Liver (tissue), 9 donors: ENCODE results near the gene HIGD1A. TPM values are rescaled to one million over a fixed set of nuclear protein-coding genes. Genes with fewer than 3 reads are reported as not detected.

Experiments
- DNase-seq: peaks from one replicate; pipeline ENCODE4 v3.0.0-alpha.2; 2017; ENCODE audit warnings: low spot score
- H3K27ac ChIP-seq, 2 donors: one replicate each; pipeline ENCODE4 v1.7.0; 2013; ENCODE audit warnings: inconsistent platforms in 2 of 2, low read length in 2 of 2, control low read depth in 1 of 2, low read depth in 1 of 2, mild to moderate bottlenecking in 1 of 2
- H3K27me3 ChIP-seq, 4 donors: one replicate each; pipeline versions ENCODE4 v1.6.1 to v1.7.0; 2013; ENCODE audit warnings: low read length in 3 of 4, inconsistent platforms in 1 of 4, mild to moderate bottlenecking in 1 of 4, moderate library complexity in 1 of 4; ENCODE audit not compliant: control insufficient read depth in 4 of 4, insufficient read depth in 4 of 4
- H3K36me3 ChIP-seq, 4 donors: one replicate each; pipeline versions ENCODE4 v1.6.1 to v1.7.0; 2013; ENCODE audit warnings: low read length in 3 of 4, mild to moderate bottlenecking in 3 of 4, low read depth in 1 of 4, moderate library complexity in 1 of 4; ENCODE audit not compliant: control insufficient read depth in 4 of 4, insufficient read depth in 3 of 4
- H3K4me1 ChIP-seq, 4 donors: one replicate each; pipeline versions ENCODE4 v1.6.1 to v1.7.0; 2013; ENCODE audit warnings: low read length in 3 of 4, mild to moderate bottlenecking in 3 of 4, moderate library complexity in 1 of 4; ENCODE audit not compliant: control insufficient read depth in 4 of 4, insufficient read depth in 4 of 4
- H3K4me3 ChIP-seq, 3 donors: one replicate each; pipeline versions ENCODE4 v1.6.1 to v1.7.0; 2013; ENCODE audit warnings: low read length in 3 of 3, control low read depth in 1 of 3, low read depth in 1 of 3, mild to moderate bottlenecking in 1 of 3
- H3K9ac ChIP-seq, 2 donors: one replicate each; pipeline ENCODE4 v1.7.0; 2013; ENCODE audit warnings: low read length in 2 of 2, mild to moderate bottlenecking in 2 of 2, moderate library complexity in 2 of 2, control low read depth in 1 of 2, low read depth in 1 of 2
- H3K9me3 ChIP-seq, 4 donors: one replicate each; pipeline versions ENCODE4 v1.6.1 to v1.7.0; 2013; ENCODE audit warnings: low read length in 3 of 4; ENCODE audit not compliant: control insufficient read depth in 4 of 4
- EGR1 ChIP-seq, 2 donors: IDR thresholded peaks; 2 replicates each; pipeline ENCODE4 v1.6.1; 2016 to 2018; ENCODE audit warnings: antibody characterized with exemption in 2 of 2, low read depth in 2 of 2
- GABPA ChIP-seq, 2 donors: IDR thresholded peaks in 1 of 2; conservative IDR thresholded peaks in 1 of 2; 2 replicates each; pipeline ENCODE4 v1.6.1; 2016; ENCODE audit warnings: antibody characterized with exemption in 2 of 2, mild to moderate bottlenecking in 1 of 2, moderate library complexity in 1 of 2
- HNF4A ChIP-seq, 2 donors: conservative IDR thresholded peaks; 2 replicates each; pipeline ENCODE4 v1.6.1; 2016; ENCODE audit warnings: antibody characterized with exemption in 2 of 2, mild to moderate bottlenecking in 2 of 2
- HNF4G ChIP-seq: IDR thresholded peaks from 2 replicates; pipeline ENCODE4 v1.6.1; 2016; ENCODE audit warnings: antibody characterized with exemption
- JUND ChIP-seq, 2 donors: IDR thresholded peaks; 2 replicates each; pipeline ENCODE4 v1.6.1; 2016; ENCODE audit warnings: antibody characterized with exemption in 2 of 2
- NR2F2 ChIP-seq: IDR thresholded peaks from 2 replicates; pipeline ENCODE4 v1.6.1; 2016; ENCODE audit warnings: antibody characterized with exemption
- RAD21 ChIP-seq, 2 donors: IDR thresholded peaks; 2 replicates each; pipeline ENCODE4 v1.6.1; 2016; ENCODE audit warnings: antibody characterized with exemption in 2 of 2, mild to moderate bottlenecking in 2 of 2
- RXRA ChIP-seq, 2 donors: IDR thresholded peaks; 2 replicates each; pipeline ENCODE4 v1.6.1; 2017 to 2018; ENCODE audit warnings: antibody characterized with exemption in 2 of 2, mild to moderate bottlenecking in 1 of 2
- SP1 ChIP-seq: IDR thresholded peaks from 2 replicates; pipeline ENCODE4 v1.6.1; 2018; ENCODE audit warnings: antibody characterized with exemption, mild to moderate bottlenecking
- YY1 ChIP-seq: IDR thresholded peaks from 2 replicates; pipeline ENCODE4 v1.6.1; 2016; ENCODE audit warnings: antibody characterized with exemption, mild to moderate bottlenecking
- WGBS: extraction: QIAGEN DNeasy Blood & Tissue Kit; methylation state at CpG from one replicate; pipeline ENCODE4 v1.1.7; 2013; 5-methylcytosine and 5-hydroxymethylcytosine counted together
- polyA plus RNA-seq, 2 donors: library from polyadenylated mRNA; stranded (reverse) in 1 of 2; unstranded in 1 of 2; fragments of 200-250 nt in 1 of 2; fragments of >200 nt in 1 of 2; fragmentation: Nextera tagmentation in 1 of 2; extraction: Ambion mirVana in 1 of 2; gene quantifications; one replicate each; pipeline versions ENCODE4 v1.2.1 to v1.2.3, GENCODE V29; 2013 to 2015
- total RNA-seq, 2 donors: library from RNA; depleted of rRNA; stranded (reverse); fragments of >200 nt; gene quantifications; one replicate each; pipeline ENCODE4 v1.2.3, GENCODE V29; 2014
- TF ChIP-seq, protein P1 (sequence below): IDR thresholded peaks from 2 replicates; pipeline ENCODE4 v1.6.1; 2016; ENCODE audit warnings: antibody characterized with exemption
- TF ChIP-seq, protein P2 (sequence below): fragments of 150-350 bp; IDR thresholded peaks from 2 replicates; pipeline ENCODE4 v1.5.1; 2017; ENCODE audit warnings: improper control_type of control experiment, low read depth, low read length; ENCODE audit not compliant: missing input control
- TF ChIP-seq, protein P3 (sequence below): IDR thresholded peaks from 2 replicates; pipeline ENCODE4 v1.6.1; 2016; ENCODE audit warnings: antibody characterized with exemption
- TF ChIP-seq, protein P4 (sequence below): IDR thresholded peaks from 2 replicates; pipeline ENCODE4 v1.6.1; 2016; ENCODE audit warnings: antibody characterized with exemption
- donor health status: healthy.
- donor health status: healthy.
- donor health status: healthy.
- donor health status: healthy.
- donor health status: healthy.

The HIGD1A gene
- total and polyA plus RNA-seq, 4 donors, result 117 to 256 (median 245) TPM

DNA sequence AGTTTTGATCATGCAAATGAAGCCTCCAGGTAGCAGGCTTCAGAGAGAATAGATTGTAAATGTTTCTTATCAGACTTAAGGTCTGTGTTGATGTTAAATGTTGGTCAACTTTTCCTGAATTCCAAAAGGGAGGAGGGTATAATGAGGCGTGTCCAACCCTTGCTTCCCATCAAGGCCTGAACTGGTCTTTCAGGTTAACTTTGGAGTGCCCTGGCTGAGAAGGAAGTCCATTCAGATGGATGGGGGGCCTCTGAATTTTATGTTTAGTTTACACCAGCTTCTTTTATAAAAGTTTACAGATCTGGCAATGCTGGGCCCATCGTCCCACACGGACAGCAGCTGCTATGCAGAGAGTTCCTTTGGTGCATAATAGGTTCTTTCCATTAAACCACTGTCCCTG, 40.2 kb downstream of the HIGD1A start:
- H3K9ac ChIP-seq, result no peak overlapping the region
- H3K27me3 ChIP-seq, result no peaks in the 10 kb centered on the region
- H3K36me3 ChIP-seq, result no peaks in the 10 kb centered on the region
- no peak overlapping the region for H3K27ac ChIP-seq
- no peak for DNase-seq
- TF ChIP-seq RXRA (IDR thresholded peaks at IDR 0.05), result no peak
- TF ChIP-seq, protein P1, sequence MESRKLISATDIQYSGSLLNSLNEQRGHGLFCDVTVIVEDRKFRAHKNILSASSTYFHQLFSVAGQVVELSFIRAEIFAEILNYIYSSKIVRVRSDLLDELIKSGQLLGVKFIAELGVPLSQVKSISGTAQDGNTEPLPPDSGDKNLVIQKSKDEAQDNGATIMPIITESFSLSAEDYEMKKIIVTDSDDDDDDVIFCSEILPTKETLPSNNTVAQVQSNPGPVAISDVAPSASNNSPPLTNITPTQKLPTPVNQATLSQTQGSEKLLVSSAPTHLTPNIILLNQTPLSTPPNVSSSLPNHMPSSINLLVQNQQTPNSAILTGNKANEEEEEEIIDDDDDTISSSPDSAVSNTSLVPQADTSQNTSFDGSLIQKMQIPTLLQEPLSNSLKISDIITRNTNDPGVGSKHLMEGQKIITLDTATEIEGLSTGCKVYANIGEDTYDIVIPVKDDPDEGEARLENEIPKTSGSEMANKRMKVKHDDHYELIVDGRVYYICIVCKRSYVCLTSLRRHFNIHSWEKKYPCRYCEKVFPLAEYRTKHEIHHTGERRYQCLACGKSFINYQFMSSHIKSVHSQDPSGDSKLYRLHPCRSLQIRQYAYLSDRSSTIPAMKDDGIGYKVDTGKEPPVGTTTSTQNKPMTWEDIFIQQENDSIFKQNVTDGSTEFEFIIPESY, result no peak
- TF ChIP-seq, protein P2, sequence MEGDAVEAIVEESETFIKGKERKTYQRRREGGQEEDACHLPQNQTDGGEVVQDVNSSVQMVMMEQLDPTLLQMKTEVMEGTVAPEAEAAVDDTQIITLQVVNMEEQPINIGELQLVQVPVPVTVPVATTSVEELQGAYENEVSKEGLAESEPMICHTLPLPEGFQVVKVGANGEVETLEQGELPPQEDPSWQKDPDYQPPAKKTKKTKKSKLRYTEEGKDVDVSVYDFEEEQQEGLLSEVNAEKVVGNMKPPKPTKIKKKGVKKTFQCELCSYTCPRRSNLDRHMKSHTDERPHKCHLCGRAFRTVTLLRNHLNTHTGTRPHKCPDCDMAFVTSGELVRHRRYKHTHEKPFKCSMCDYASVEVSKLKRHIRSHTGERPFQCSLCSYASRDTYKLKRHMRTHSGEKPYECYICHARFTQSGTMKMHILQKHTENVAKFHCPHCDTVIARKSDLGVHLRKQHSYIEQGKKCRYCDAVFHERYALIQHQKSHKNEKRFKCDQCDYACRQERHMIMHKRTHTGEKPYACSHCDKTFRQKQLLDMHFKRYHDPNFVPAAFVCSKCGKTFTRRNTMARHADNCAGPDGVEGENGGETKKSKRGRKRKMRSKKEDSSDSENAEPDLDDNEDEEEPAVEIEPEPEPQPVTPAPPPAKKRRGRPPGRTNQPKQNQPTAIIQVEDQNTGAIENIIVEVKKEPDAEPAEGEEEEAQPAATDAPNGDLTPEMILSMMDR, result no peak
- H3K4me3 ChIP-seq, result no peak overlapping the region
- peaks cover 10 to 20% (median 16%) of the 10 kb centered on the region in 4 donors for H3K4me1 ChIP-seq
- 90% methylated on average over 3 of the region's 3 CpGs for WGBS
- H3K9me3 ChIP-seq, result no peaks in the 10 kb centered on the region

DNA sequence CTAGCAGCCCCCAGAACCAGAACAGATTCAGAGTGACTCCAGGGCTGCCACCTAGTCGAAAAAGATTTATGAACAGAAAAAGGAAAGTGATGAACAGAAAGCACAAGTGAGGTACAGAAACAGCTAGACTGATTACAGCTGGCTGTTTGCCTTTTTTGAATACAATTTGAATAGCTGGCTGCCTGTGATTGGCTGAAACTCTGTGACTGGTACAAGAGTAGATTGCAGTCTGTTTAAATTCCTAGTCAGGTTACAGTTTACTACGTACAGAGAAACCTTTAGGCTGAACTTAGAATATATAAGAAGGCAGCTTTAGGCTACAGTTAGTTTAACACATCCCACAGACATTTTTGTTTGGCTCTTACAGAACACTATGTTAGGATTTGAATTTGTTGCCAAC, 41.3 kb downstream of the HIGD1A start:
- no peak for TF ChIP-seq SP1
- TF ChIP-seq, protein P1, result no peak
- TF ChIP-seq, protein P3, sequence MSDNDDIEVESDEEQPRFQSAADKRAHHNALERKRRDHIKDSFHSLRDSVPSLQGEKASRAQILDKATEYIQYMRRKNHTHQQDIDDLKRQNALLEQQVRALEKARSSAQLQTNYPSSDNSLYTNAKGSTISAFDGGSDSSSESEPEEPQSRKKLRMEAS, result no peak
- TF ChIP-seq EGR1 (IDR thresholded peaks at IDR 0.05; ENCODE audit: low read depth in 2 of 2), result no peak
- TF ChIP-seq RXRA (IDR thresholded peaks at IDR 0.05), result no peak
- H3K9me3 ChIP-seq, result no peaks in the 10 kb centered on the region
- H3K9ac ChIP-seq, result no peak overlapping the region
- 63% methylated on average over 2 of the region's 2 CpGs for WGBS
- H3K27ac ChIP-seq, result no peak overlapping the region
- DNase-seq, result no peak
- H3K4me3 ChIP-seq, result no peak overlapping the region
- no peaks in the 10 kb centered on the region for H3K36me3 ChIP-seq
- H3K27me3 ChIP-seq, result no peaks in the 10 kb centered on the region
- peaks cover 10 to 20% (median 16%) of the 10 kb centered on the region in 4 donors for H3K4me1 ChIP-seq

DNA sequence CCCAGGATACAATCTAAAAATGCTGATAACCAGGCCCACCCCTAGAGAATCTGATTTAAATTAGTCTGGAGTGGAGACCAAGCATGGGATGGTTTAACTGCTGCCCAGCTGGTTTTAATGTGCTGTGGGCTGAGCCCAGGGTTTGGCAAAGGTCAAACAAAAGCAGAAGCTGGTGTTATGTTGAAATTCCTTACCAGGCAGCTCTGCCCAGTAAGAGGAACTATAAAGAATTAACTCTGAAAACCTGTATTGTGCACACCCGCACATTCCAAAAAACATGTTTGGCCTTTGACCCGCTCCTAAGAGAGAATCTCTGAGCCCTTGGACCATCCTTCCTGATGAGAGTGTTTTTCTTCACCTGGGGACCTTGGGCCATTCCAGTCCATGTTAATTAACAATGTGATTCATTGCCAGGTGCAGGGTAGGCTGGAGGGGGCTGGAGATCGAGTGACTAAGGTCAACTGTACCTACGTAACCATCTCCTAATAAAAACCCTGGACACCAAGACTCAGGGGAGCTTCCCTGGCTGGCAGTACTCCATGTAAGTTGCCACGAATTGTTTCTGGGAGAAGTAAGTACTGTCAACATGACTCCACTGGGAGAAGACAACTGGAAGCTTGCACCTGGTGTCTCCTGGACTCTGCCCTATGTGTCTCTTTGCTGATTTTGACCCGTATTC, 42.1 kb downstream of the HIGD1A start:
- Histone ChIP-seq H3K9ac (no peak overlapping the region), H3K27me3 (no peaks in the 10 kb centered on the region), H3K4me1 (peaks cover 10 to 20% (median 16%) of the 10 kb centered on the region in 4 donors), H3K36me3 (no peaks in the 10 kb centered on the region), H3K4me3 (no peak overlapping the region), H3K27ac (peak overlapping the region; percentile 39 to 56), H3K9me3 (no peaks in the 10 kb centered on the region)
- 53% methylated on average over 6 of the region's 6 CpGs for WGBS
- TF ChIP-seq HNF4G, result no peak
- no peak for TF ChIP-seq GABPA (IDR thresholded peaks at IDR 0.05 in 1 of 2, conservative IDR thresholded peaks at IDR 0.05 in 1 of 2)
- TF ChIP-seq EGR1 (IDR thresholded peaks at IDR 0.05; ENCODE audit: low read depth in 2 of 2), result no peak
- TF ChIP-seq SP1, result peak; percentile 10
- TF ChIP-seq, protein P1, result no peak
- TF ChIP-seq RXRA (IDR thresholded peaks at IDR 0.05), result peak; percentile 50 to 60
- TF ChIP-seq, protein P4, sequence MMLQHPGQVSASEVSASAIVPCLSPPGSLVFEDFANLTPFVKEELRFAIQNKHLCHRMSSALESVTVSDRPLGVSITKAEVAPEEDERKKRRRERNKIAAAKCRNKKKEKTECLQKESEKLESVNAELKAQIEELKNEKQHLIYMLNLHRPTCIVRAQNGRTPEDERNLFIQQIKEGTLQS, result no peak
- TF ChIP-seq JUND (IDR thresholded peaks at IDR 0.05), result peak in 1 of 2 donors; percentile 44
- TF ChIP-seq NR2F2, result peak; percentile 19
- TF ChIP-seq YY1, result peak; percentile 43
- TF ChIP-seq, protein P3, result peak; percentile 51
- TF ChIP-seq HNF4A (conservative IDR thresholded peaks at IDR 0.05), result peak; percentile 9 to 51
- no peak for TF ChIP-seq RAD21 (IDR thresholded peaks at IDR 0.05)
- no peak for DNase-seq
